Endothelial cell of umbilical vein (primary cell): ENCODE measurements around the gene OR6P1. TPM values are rescaled to one million over a fixed set of nuclear protein-coding genes. Genes with fewer than 3 reads are reported as not detected.

Source experiments
- BruUV-seq: library from RNA; stranded (reverse); fragments of 400-500 nt; replicated peaks from 2 replicates; lab custom pipeline; 2021; lab: Mats Ljungman, UMichigan
- CTCF ChIA-PET: fragments of 300-600, 350-600 bp; sonication (Branson Sonifier 250); formaldehyde crosslinking; loops from one replicate; lab custom pipeline; 2021; ENCODE audit warnings: antibody characterized with exemption, inconsistent platforms; lab: Charles Lee
- POLR2A ChIA-PET: fragments of 300-600, 350-600 bp; sonication (Branson Sonifier 250); formaldehyde crosslinking; loops from one replicate; lab custom pipeline; 2021; ENCODE audit warnings: antibody characterized with exemption, inconsistent platforms; lab: Charles Lee
- DNase-seq: peaks from one replicate; pipeline ENCODE4 v3.0.0-alpha.2; 2011; ENCODE audit warnings: low read depth, low spot score
- FAIRE-seq: peaks from 2 replicates; lab custom pipeline; 2011; peaks lifted over from hg19 to GRCh38; lab: Jason Lieb, UNC
- H2AFZ ChIP-seq: 2 replicates; pipeline ENCODE4 v1.6.0; 2012; ENCODE audit warnings: low read depth, low read length, control low read depth, inconsistent platforms
- H3K27ac ChIP-seq: 2 replicates; pipeline ENCODE4 v1.5.1; 2011; ENCODE audit warnings: low read depth, mild to moderate bottlenecking, control low read depth, low read length, moderate library complexity; ENCODE audit not compliant: insufficient read depth
- H3K27me3 ChIP-seq, 2 experiments: 2 replicates each; pipeline versions ENCODE4 v1.6.0 to v1.6.1; 2011; ENCODE audit warnings: low read length in 2 of 2, mixed read lengths in 1 of 2; ENCODE audit not compliant: control insufficient read depth in 2 of 2, insufficient read depth in 2 of 2
- H3K36me3 ChIP-seq, 2 experiments: 2 replicates in 1 of 2; 3 replicates in 1 of 2; pipeline ENCODE4 v1.5.1; 2011; ENCODE audit warnings: low read length in 2 of 2, mild to moderate bottlenecking in 1 of 2, moderate library complexity in 1 of 2; ENCODE audit not compliant: control insufficient read depth in 2 of 2, insufficient read depth in 2 of 2; ENCODE audit errors: extremely low read depth in 1 of 2
- H3K4me1 ChIP-seq: 3 replicates; pipeline ENCODE4 v1.5.1; 2011; ENCODE audit warnings: mild to moderate bottlenecking, low read length; ENCODE audit not compliant: control insufficient read depth, insufficient read depth; ENCODE audit errors: extremely low read depth
- H3K4me2 ChIP-seq: 2 replicates; pipeline ENCODE4 v1.6.1; 2011; ENCODE audit warnings: low read length, control low read depth, mixed read lengths; ENCODE audit not compliant: insufficient read depth
- H3K4me3 ChIP-seq, 3 experiments: fragments of 200-600 bp in 1 of 3; sonication (generic), shearing (Covaris generic) in 1 of 3; replicated peaks in 1 of 3; 2 replicates each; pipeline ENCODE4 v1.5.1; 2011 to 2016; ENCODE audit warnings: control low read depth in 3 of 3, low read length in 3 of 3, mild to moderate bottlenecking in 2 of 3, inconsistent platforms in 1 of 3, low read depth in 1 of 3, moderate library complexity in 1 of 3; ENCODE audit not compliant: insufficient read depth in 1 of 3
- H3K79me2 ChIP-seq: 2 replicates; pipeline ENCODE4 v1.6.0; 2012; ENCODE audit warnings: low read length, inconsistent platforms; ENCODE audit not compliant: control insufficient read depth, insufficient read depth
- H3K9ac ChIP-seq: replicated peaks from 2 replicates; pipeline ENCODE3; 2011; ENCODE audit warnings: low read length, control low read depth; ENCODE audit not compliant: insufficient read depth; ENCODE audit errors: extremely low read depth
- H3K9me1 ChIP-seq: replicated peaks from 3 replicates; pipeline ENCODE4 v1.6.0; 2011; ENCODE audit warnings: mild to moderate bottlenecking, low read length; ENCODE audit not compliant: control insufficient read depth, insufficient read depth; ENCODE audit errors: extremely low read depth
- H3K9me3 ChIP-seq: replicated peaks from 2 replicates; pipeline ENCODE4 v1.5.1; 2012; ENCODE audit warnings: low read length, inconsistent platforms; ENCODE audit not compliant: control insufficient read depth, insufficient read depth
- H4K20me1 ChIP-seq: replicated peaks from 2 replicates; pipeline ENCODE3; 2011; ENCODE audit warnings: mild to moderate bottlenecking, low read length; ENCODE audit not compliant: control insufficient read depth, insufficient read depth; ENCODE audit errors: extremely low read depth
- EZH2 ChIP-seq: IDR thresholded peaks from 2 replicates; pipeline ENCODE4 v1.6.1; 2012; ENCODE audit warnings: borderline replicate concordance, low read depth, mild to moderate bottlenecking, moderate library complexity, low read length, inconsistent platforms; ENCODE audit not compliant: severe bottlenecking
- FOS ChIP-seq: IDR thresholded peaks from 2 replicates; pipeline ENCODE4 v1.6.1; 2011; ENCODE audit warnings: mild to moderate bottlenecking, low read length, moderate library complexity, borderline replicate concordance; ENCODE audit not compliant: insufficient read depth
- GATA2 ChIP-seq: IDR thresholded peaks from 2 replicates; pipeline ENCODE4 v1.7.0; 2011; ENCODE audit warnings: low read depth, mild to moderate bottlenecking, moderate library complexity, mixed read lengths, low read length; ENCODE audit not compliant: insufficient read length, insufficient read depth
- JUN ChIP-seq: IDR thresholded peaks from 2 replicates; pipeline ENCODE4 v1.6.1; 2011; ENCODE audit warnings: borderline replicate concordance, low read depth; ENCODE audit not compliant: insufficient read length, insufficient read depth
- MYC ChIP-seq: IDR thresholded peaks from one replicate; pipeline ENCODE4 v1.6.1; 2011; ENCODE audit warnings: mild to moderate bottlenecking, low read depth, low read length
- POLR2A ChIP-seq: IDR thresholded peaks from 2 replicates; pipeline ENCODE4 v1.6.1; 2012; ENCODE audit warnings: low read depth, mild to moderate bottlenecking, control low read depth, low read length
- POLR2AphosphoS5 ChIP-seq: IDR thresholded peaks from 2 replicates; pipeline ENCODE4 v1.6.1; 2012; ENCODE audit warnings: low read depth, mild to moderate bottlenecking, control low read depth, low read length, moderate library complexity; ENCODE audit not compliant: insufficient read depth
- dilution Hi-C: fragments of 300-500 bp; cut with MboI; formaldehyde crosslinking; loops from one replicate; pipeline ENCODE4 v1.15.0; 2019; ENCODE audit warnings: low sequenced_read_pairs; ENCODE audit not compliant: extremely low pct_ligation_motif_present
- intact Hi-C: fragments of 100-400 bp; cut with micrococcal nuclease; formaldehyde crosslinking; loops from one replicate; pipeline ENCODE4 v1.10.0; 2022
- polyA plus RNA-seq, 4 experiments: library from polyadenylated mRNA; depleted of rRNA in 3 of 4; stranded (reverse) in 3 of 4; unstranded in 1 of 4; fragments of >200 nt; gene quantifications; 2 replicates each; pipeline versions ENCODE4 v1.2.1 to v1.2.3, GENCODE V29; 2011 to 2012; ENCODE audit warnings: missing spikeins in 1 of 4
- total RNA-seq: library from RNA; stranded (reverse); gene quantifications from 2 replicates; pipeline ENCODE4 v1.2.3, GENCODE V29; 2021
- TF ChIP-seq, protein P1 (sequence below), 2 donors: IDR thresholded peaks; 1 replicate in 1 of 2; 2 replicates in 1 of 2; pipeline ENCODE4 v1.5.1; 2011; ENCODE audit warnings: low read length in 2 of 2, mild to moderate bottlenecking in 2 of 2, moderate library complexity in 2 of 2, control low read depth in 1 of 2, inconsistent platforms in 1 of 2, low read depth in 1 of 2; ENCODE audit not compliant: insufficient read depth in 1 of 2; ENCODE audit errors: extremely low read depth in 1 of 2
- TF ChIP-seq, protein P2 (sequence below): IDR thresholded peaks from 2 replicates; pipeline ENCODE4 v1.6.1; 2011; ENCODE audit not compliant: insufficient read depth, insufficient read length

Gene OR6P1
- total and polyA plus RNA-seq, 2 donors (not counting 3 experiments of a cell fraction or from before 2014, with no cell fraction given), result not detected

- Histone ChIP-seq H3K4me3 (no peak overlapping the region), H3K27ac (no peak overlapping the region), H3K36me3 (no peaks in the 10 kb centered on the region), H2AFZ (no peak overlapping the region), H3K27me3 (no peaks in the 10 kb centered on the region), H3K9me3 (no peaks in the 10 kb centered on the region), H3K9me1 (no peaks in the 10 kb centered on the region), H3K9ac (no peak overlapping the region), H3K4me1 (no peaks in the 10 kb centered on the region), H3K79me2 (no peaks in the 10 kb centered on the region), H4K20me1 (no peaks in the 10 kb centered on the region), H3K4me2 (no peak overlapping the region)
- TF ChIP-seq, protein P1, sequence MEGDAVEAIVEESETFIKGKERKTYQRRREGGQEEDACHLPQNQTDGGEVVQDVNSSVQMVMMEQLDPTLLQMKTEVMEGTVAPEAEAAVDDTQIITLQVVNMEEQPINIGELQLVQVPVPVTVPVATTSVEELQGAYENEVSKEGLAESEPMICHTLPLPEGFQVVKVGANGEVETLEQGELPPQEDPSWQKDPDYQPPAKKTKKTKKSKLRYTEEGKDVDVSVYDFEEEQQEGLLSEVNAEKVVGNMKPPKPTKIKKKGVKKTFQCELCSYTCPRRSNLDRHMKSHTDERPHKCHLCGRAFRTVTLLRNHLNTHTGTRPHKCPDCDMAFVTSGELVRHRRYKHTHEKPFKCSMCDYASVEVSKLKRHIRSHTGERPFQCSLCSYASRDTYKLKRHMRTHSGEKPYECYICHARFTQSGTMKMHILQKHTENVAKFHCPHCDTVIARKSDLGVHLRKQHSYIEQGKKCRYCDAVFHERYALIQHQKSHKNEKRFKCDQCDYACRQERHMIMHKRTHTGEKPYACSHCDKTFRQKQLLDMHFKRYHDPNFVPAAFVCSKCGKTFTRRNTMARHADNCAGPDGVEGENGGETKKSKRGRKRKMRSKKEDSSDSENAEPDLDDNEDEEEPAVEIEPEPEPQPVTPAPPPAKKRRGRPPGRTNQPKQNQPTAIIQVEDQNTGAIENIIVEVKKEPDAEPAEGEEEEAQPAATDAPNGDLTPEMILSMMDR (IDR thresholded peaks at IDR 0.05; ENCODE audit: extremely low read depth in 1 of 2, insufficient read depth in 1 of 2, low read depth in 1 of 2, low read length in 2 of 2), result no peak
- no peak for DNase-seq
- dilution Hi-C loops, result no loop called here
- intact Hi-C loops, result no loop called here
- no peak for FAIRE-seq
- ChIA-PET CTCF (interaction anchor here (0.9 to 1.1 kb wide), 2 partner anchors 11 kb away, joined by 3 read pairs; no protein-coding TSS in a partner anchor), POLR2A (no interaction called here)
- BruUV-seq, result no TSS peak
Observed at GRCh38 chr1:158600735-158601134, 30.4 kb upstream of the OR6P1 start.

DNA sequence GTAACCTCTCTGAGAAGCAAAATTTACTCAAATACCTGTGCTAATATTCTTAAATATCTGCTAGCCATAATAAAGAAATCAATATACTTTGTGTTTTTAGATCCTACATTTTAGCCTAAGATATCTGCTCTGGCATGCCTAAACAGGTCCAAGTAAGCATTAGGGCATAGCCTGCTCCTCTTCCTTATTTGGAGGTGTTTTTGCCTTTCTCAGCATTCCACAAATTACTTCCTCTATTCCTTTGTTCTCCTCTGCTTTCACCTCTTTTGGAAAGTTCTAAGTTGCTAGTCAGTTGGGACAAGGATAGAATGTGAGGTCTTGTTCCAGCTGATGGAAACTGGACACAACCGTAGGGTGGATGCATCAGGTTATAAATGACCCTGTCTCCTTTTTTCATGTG is 16.6 kb upstream of the OR6P1 start:
- CTCF ChIA-PET, result no interaction called here
- H3K4me3 ChIP-seq, result no peak overlapping the region
- FAIRE-seq, result no peak
- no peak overlapping the region for H3K9ac ChIP-seq
- dilution Hi-C loops, result no loop called here
- H3K4me1 ChIP-seq, result no peaks in the 10 kb centered on the region
- DNase-seq, result no peak
- H3K27ac ChIP-seq, result no peak overlapping the region
- H3K4me2 ChIP-seq, result no peak overlapping the region
- intact Hi-C loops, result no loop called here
- no peaks in the 10 kb centered on the region for H4K20me1 ChIP-seq
- no peaks in the 10 kb centered on the region for H3K9me1 ChIP-seq
- H3K27me3 ChIP-seq, result no peaks in the 10 kb centered on the region
- no peak overlapping the region for H2AFZ ChIP-seq
- no peaks in the 10 kb centered on the region for H3K9me3 ChIP-seq
- no TSS peak for BruUV-seq
- H3K79me2 ChIP-seq, result no peaks in the 10 kb centered on the region
- TF ChIP-seq GATA2, result no peak
- TF ChIP-seq MYC, result no peak
- TF ChIP-seq, protein P1 (IDR thresholded peaks at IDR 0.05; ENCODE audit: extremely low read depth in 1 of 2, insufficient read depth in 1 of 2, low read depth in 1 of 2, low read length in 2 of 2), result no peak
- no peak for TF ChIP-seq EZH2
- no peak for TF ChIP-seq JUN
- no peak for TF ChIP-seq FOS
- no peak for TF ChIP-seq POLR2AphosphoS5
- TF ChIP-seq POLR2A, result no peak
- TF ChIP-seq, protein P2, sequence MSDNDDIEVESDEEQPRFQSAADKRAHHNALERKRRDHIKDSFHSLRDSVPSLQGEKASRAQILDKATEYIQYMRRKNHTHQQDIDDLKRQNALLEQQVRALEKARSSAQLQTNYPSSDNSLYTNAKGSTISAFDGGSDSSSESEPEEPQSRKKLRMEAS, result no peak
- H3K36me3 ChIP-seq, result no peaks in the 10 kb centered on the region
- POLR2A ChIA-PET, result no interaction called here
